ENCODE measurements around the gene TBL1Y. TPM values are rescaled to one million over a fixed set of nuclear protein-coding genes. Genes with fewer than 3 reads are reported as not detected.
A peak's percentile ranks its signal among the peaks of the same experiment; 100 is the strongest.

The TBL1Y gene
- total and polyA plus RNA-seq, 2 of the 13 experiments (the other 11 are each of a cell fraction or from before 2014, with no cell fraction given), result 0.37 to 1.4 TPM

DNA sequence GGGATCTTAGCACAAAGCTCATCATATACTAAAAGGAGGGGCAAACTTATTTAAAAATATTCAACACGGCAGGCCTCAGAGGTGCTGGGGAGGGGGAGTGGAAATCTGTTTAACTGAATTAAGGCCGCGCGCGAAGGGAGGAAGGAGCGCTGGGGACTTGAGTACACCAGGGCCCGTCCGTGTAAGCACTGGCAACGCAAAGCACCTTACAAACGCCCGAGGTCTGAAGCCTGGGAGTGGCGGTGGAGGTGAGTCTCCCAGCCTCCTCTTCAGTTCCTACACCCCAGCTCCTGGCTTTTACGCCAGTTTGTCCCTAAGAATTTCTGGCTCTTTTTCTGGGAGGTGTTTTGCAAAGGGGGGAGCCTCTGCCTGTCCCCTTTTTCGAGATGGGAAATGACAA is 641 bp upstream of the TBL1Y start:
- in situ Hi-C loops (cut with HindIII; ENCODE audit: extremely low pct_ligation_motif_present, low pct_unique_long_range_greater_than_20kb), result no loop called here

More for the DNA sequence above, 641 bp upstream of the TBL1Y start:
- DNase-seq (ENCODE audit: low spot score) (no peak), ATAC-seq (peak; percentile 56), FAIRE-seq (no peak)
- peak overlapping the region; percentile 18 for H3K27ac ChIP-seq (ENCODE audit: extremely low read length, insufficient read depth, low read length)
- H2AFZ ChIP-seq (ENCODE audit: low read length), result no peak overlapping the region
- ChIA-PET POLR2A (no interaction called here), CTCF (ENCODE audit: low intra/inter-chr PET ratio, low total read pairs) (no interaction called here)
- H3K9ac ChIP-seq (ENCODE audit: insufficient read depth, low read depth, low read length), result peak overlapping the region; percentile 22; the same call in 1 of the 2 replicates
- TSS peak; percentile 77 for BruUV-seq (replicated peaks)
- intact Hi-C loops (cut with micrococcal nuclease; ENCODE audit: unreplicated experiment), result loop anchor here (1.0 to 5.0 kb wide), 2 partner anchors 37 to 87 kb away; no protein-coding TSS in a partner anchor
- WGBS (ENCODE audit: low lambda C conversion rate), result 0% methylated on average over 1 of the region's 14 CpGs
- H3K27me3 ChIP-seq (ENCODE audit: control insufficient read depth in 1 of 2, insufficient read depth in 2 of 2, low read length in 2 of 2), result no peaks in the 10 kb centered on the region
- H3K9me3 ChIP-seq (ENCODE audit: low read length), result no peaks in the 10 kb centered on the region
- no peaks in the 10 kb centered on the region for H3K79me2 ChIP-seq (ENCODE audit: insufficient read depth, low read length)
- H3K4me1 ChIP-seq (ENCODE audit: insufficient read depth, low read length), result peaks cover 45% of the 10 kb centered on the region
- no peak for TF ChIP-seq ZSCAN21 (CRISPR knock-in tag; IDR thresholded peaks at IDR 0.05; ENCODE audit: borderline replicate concordance)
- no peak for TF ChIP-seq DR1 (CRISPR knock-in tag; IDR thresholded peaks at IDR 0.05)
- no peak for TF ChIP-seq RNF219 (CRISPR knock-in tag; IDR thresholded peaks at IDR 0.05)
- TF ChIP-seq ZNF775 (CRISPR knock-in tag; IDR thresholded peaks at IDR 0.05; ENCODE audit: borderline replicate concordance), result no peak
- TF ChIP-seq ZNF709 (CRISPR knock-in tag; IDR thresholded peaks at IDR 0.05), result no peak
- no peak for TF ChIP-seq JUNB (CRISPR knock-in tag; IDR thresholded peaks at IDR 0.05; ENCODE audit: borderline replicate concordance)
- no peak for TF ChIP-seq ZNF232 (CRISPR knock-in tag; IDR thresholded peaks at IDR 0.05; ENCODE audit: borderline replicate concordance)
- TF ChIP-seq CHD4 (IDR thresholded peaks at IDR 0.05; ENCODE audit: borderline replicate concordance, low read length), result no peak
- TF ChIP-seq ZNF282 (IDR thresholded peaks at IDR 0.05; ENCODE audit: partially characterized antibody), result no peak
- TF ChIP-seq SETDB1 (CRISPR knock-in tag; IDR thresholded peaks at IDR 0.05; ENCODE audit: borderline replicate concordance), result no peak
- peak overlapping the region; percentile 53 to 69 (median 54) for H3K4me3 ChIP-seq (replicated peaks in 1 of 3; ENCODE audit: insufficient read depth in 1 of 3, low read depth in 2 of 3, low read length in 3 of 3)
- peak overlapping the region; percentile 68 for H3K4me2 ChIP-seq (ENCODE audit: low read depth, low read length)
- no peaks in the 10 kb centered on the region for H3K36me3 ChIP-seq (replicated peaks in 1 of 2; ENCODE audit: control insufficient read depth in 1 of 2, insufficient read depth in 2 of 2, low read length in 2 of 2)
- no peaks in the 10 kb centered on the region for H4K20me1 ChIP-seq (ENCODE audit: insufficient read depth, low read length)

Data from HepG2 (cell line).